ENCODE results near the gene GNAT3.

Gene GNAT3

GRCh38 chr7:80414331-80414730 lies 97.5 kb downstream of the GNAT3 start:
- DNase-seq = no peak

GRCh38 chr7:80413383-80413945 lies 98.4 kb downstream of the GNAT3 start:
- no peak for DNase-seq

GRCh38 chr7:80412842-80413241 lies 99.0 kb downstream of the GNAT3 start:
- no peak for DNase-seq

GRCh38 chr7:80411621-80412020 lies 100.2 kb downstream of the GNAT3 start:
- no peak for DNase-seq

GRCh38 chr7:80410081-80410480 lies 101.8 kb downstream of the GNAT3 start:
- no peak for DNase-seq
